Astrocyte (in vitro differentiated cells and primary cell): Measurements from ENCODE around the gene PRDX4. TPM values are rescaled to one million over a fixed set of nuclear protein-coding genes. Genes with fewer than 3 reads are reported as not detected.

ENCODE experiments used
- DNase-seq: peaks from one replicate; pipeline ENCODE4 v3.0.0-alpha.2; 2010; ENCODE audit warnings: low read depth
- FAIRE-seq: peaks from 2 replicates; lab custom pipeline; 2011; peaks lifted over from hg19 to GRCh38; lab: Jason Lieb, UNC
- H2AFZ ChIP-seq: 2 replicates; pipeline ENCODE4 v1.6.0; 2012; ENCODE audit warnings: low read depth, low read length, inconsistent platforms
- H3K27ac ChIP-seq: 2 replicates; pipeline ENCODE4 v1.5.1; 2011; ENCODE audit warnings: low read depth, low read length, inconsistent platforms
- H3K27me3 ChIP-seq: 2 replicates; pipeline ENCODE4 v1.6.0; 2011; ENCODE audit warnings: low read length, inconsistent platforms; ENCODE audit not compliant: insufficient read depth
- H3K36me3 ChIP-seq: 2 replicates; pipeline ENCODE4 v1.5.1; 2011; ENCODE audit warnings: low read length, inconsistent platforms; ENCODE audit not compliant: insufficient read depth
- H3K4me1 ChIP-seq: 2 replicates; pipeline ENCODE4 v1.5.1; 2011; ENCODE audit warnings: low read length, inconsistent platforms; ENCODE audit not compliant: insufficient read depth
- H3K4me2 ChIP-seq: 2 replicates; pipeline ENCODE4 v1.6.0; 2012; ENCODE audit warnings: low read length, inconsistent platforms
- H3K4me3 ChIP-seq: 2 replicates; pipeline ENCODE4 v1.5.1; 2011; ENCODE audit warnings: low read depth, mild to moderate bottlenecking, low read length, inconsistent platforms; ENCODE audit not compliant: insufficient read depth
- H3K79me2 ChIP-seq: 2 replicates; pipeline ENCODE4 v1.6.0; 2012; ENCODE audit warnings: mild to moderate bottlenecking, low read length, inconsistent platforms; ENCODE audit not compliant: insufficient read depth
- H3K9ac ChIP-seq: 2 replicates; pipeline ENCODE4 v1.6.0; 2012; ENCODE audit warnings: mild to moderate bottlenecking, low read length, inconsistent platforms
- H3K9me3 ChIP-seq: 2 replicates; pipeline ENCODE4 v1.5.1; 2012; ENCODE audit warnings: low read depth, mild to moderate bottlenecking, low read length, inconsistent platforms; ENCODE audit not compliant: insufficient read depth
- H4K20me1 ChIP-seq: 2 replicates; pipeline ENCODE4 v1.6.0; 2012; ENCODE audit warnings: low read length, inconsistent platforms; ENCODE audit not compliant: insufficient read depth
- H3K27ac Mint-ChIP-seq: one replicate; pipeline ENCODE4 v1.8.0; 2021; ENCODE audit warnings: mild to moderate bottlenecking, mixed read lengths; ENCODE audit not compliant: unreplicated experiment
- H3K27me3 Mint-ChIP-seq: one replicate; pipeline ENCODE4 v1.8.0; 2021; ENCODE audit warnings: low read depth, mixed read lengths; ENCODE audit not compliant: unreplicated experiment
- H3K36me3 Mint-ChIP-seq: one replicate; pipeline ENCODE4 v1.8.0; 2021; ENCODE audit warnings: low read depth, mixed read lengths; ENCODE audit not compliant: unreplicated experiment
- H3K4me1 Mint-ChIP-seq: one replicate; pipeline ENCODE4 v1.8.0; 2021; ENCODE audit warnings: low read depth, mixed read lengths; ENCODE audit not compliant: unreplicated experiment
- H3K4me3 Mint-ChIP-seq: one replicate; pipeline ENCODE4 v1.8.0; 2021; ENCODE audit warnings: mild to moderate bottlenecking, moderate library complexity, mixed read lengths; ENCODE audit not compliant: unreplicated experiment
- H3K9me3 Mint-ChIP-seq: one replicate; pipeline ENCODE4 v1.8.0; 2021; ENCODE audit warnings: mild to moderate bottlenecking, mixed read lengths; ENCODE audit not compliant: unreplicated experiment
- CTCF ChIP-seq: IDR thresholded peaks from 2 replicates; pipeline ENCODE4 v1.5.1; 2011; ENCODE audit warnings: low read depth, mild to moderate bottlenecking, inconsistent platforms, low read length, moderate library complexity; ENCODE audit not compliant: insufficient read depth
- EZH2 ChIP-seq: IDR thresholded peaks from 2 replicates; pipeline ENCODE4 v1.6.1; 2012; ENCODE audit warnings: mild to moderate bottlenecking, low read length, inconsistent platforms; ENCODE audit not compliant: insufficient read depth
- total RNA-seq: library from RNA; stranded (reverse); gene quantifications from 2 replicates; pipeline ENCODE4 v1.2.1, GENCODE V29; 2021

The PRDX4 gene
- total RNA-seq, 1 donor from 2014 or later: 221 TPM

DNA sequence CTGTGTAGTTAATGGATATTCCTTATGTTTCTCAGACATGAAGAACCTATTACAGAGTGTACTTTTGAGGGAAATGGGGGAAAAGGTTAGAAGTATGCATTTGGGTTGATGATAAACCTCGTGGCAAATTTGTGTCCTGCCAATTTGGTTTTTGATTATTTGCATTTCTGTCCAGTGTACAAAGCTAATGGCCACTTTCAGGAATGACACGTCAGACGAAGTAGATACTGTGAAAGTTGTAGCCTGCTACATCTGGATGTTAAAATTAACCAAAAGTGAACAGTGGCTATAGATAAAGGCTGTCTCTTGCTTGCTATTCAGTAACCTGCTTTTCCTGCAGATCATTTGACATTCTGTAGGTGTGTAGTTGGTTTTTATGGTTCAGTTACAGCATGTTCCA is 1.0 kb downstream of the PRDX4 start:
- H3K27me3 Mint-ChIP-seq: no peaks in the 10 kb centered on the region
- no peaks in the 10 kb centered on the region for H3K36me3 ChIP-seq
- no peaks in the 10 kb centered on the region for H3K9me3 ChIP-seq
- peak overlapping the region; percentile 90 for H3K4me3 Mint-ChIP-seq
- peak overlapping the region; percentile 75 for H3K27ac ChIP-seq
- DNase-seq: no peak
- peaks cover 10% of the 10 kb centered on the region for H3K4me1 Mint-ChIP-seq
- peak overlapping the region; percentile 92 for H3K4me2 ChIP-seq
- peak; percentile 72 for FAIRE-seq
- H3K4me1 ChIP-seq: peaks cover 6% of the 10 kb centered on the region
- no peaks in the 10 kb centered on the region for H3K36me3 Mint-ChIP-seq
- peak overlapping the region; percentile 62 for H3K27ac Mint-ChIP-seq
- no peaks in the 10 kb centered on the region for H3K27me3 ChIP-seq
- H3K4me3 ChIP-seq: peak overlapping the region; percentile 83
- H4K20me1 ChIP-seq: no peaks in the 10 kb centered on the region
- no peak for TF ChIP-seq EZH2
- no peak for TF ChIP-seq CTCF
- peak overlapping the region; percentile 95 for H3K9ac ChIP-seq
- H3K9me3 Mint-ChIP-seq: no peaks in the 10 kb centered on the region
- H3K79me2 ChIP-seq: peaks cover 26% of the 10 kb centered on the region
- H2AFZ ChIP-seq: peak overlapping the region; percentile 37

DNA sequence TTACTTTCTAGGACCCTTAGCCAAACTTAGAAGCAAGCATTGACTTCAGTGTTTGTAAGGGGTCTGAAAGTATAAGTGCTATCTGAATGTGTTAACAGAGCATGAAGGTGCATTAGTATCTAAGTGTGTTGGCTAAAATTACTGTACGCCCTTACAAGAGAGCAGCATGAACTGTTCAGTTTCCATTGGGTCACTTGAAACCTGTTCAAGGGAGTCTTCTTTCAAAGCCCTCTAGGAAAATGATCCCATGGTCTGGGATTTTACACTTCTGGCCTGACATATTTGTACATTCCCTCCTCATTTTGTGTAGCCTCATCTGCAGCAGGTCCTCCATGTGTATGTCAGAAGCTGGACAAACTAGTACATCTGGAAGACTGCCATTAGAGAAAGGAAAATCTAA is 3.2 kb downstream of the PRDX4 start:
- Histone ChIP-seq H3K36me3 (peaks cover 4% of the 10 kb centered on the region), H3K4me2 (no peak overlapping the region)

More for the DNA sequence above, 3.2 kb downstream of the PRDX4 start:
- H3K79me2 ChIP-seq: peaks cover 26% of the 10 kb centered on the region
- no peak overlapping the region for H3K27ac Mint-ChIP-seq
- no peak overlapping the region for H3K27ac ChIP-seq
- no peaks in the 10 kb centered on the region for H3K27me3 ChIP-seq
- no peaks in the 10 kb centered on the region for H3K36me3 Mint-ChIP-seq
- no peak overlapping the region for H3K9ac ChIP-seq
- H4K20me1 ChIP-seq: no peaks in the 10 kb centered on the region
- H3K4me1 Mint-ChIP-seq: peaks cover 10% of the 10 kb centered on the region
- no peak for DNase-seq
- H3K9me3 ChIP-seq: no peaks in the 10 kb centered on the region
- no peaks in the 10 kb centered on the region for H3K9me3 Mint-ChIP-seq
- peak; percentile 29 for FAIRE-seq
- TF ChIP-seq EZH2: no peak
- TF ChIP-seq CTCF: no peak
- peaks cover 6% of the 10 kb centered on the region for H3K4me1 ChIP-seq
- H3K27me3 Mint-ChIP-seq: no peaks in the 10 kb centered on the region
- H3K4me3 ChIP-seq: no peak overlapping the region
- no peak overlapping the region for H3K4me3 Mint-ChIP-seq
- no peak overlapping the region for H2AFZ ChIP-seq
